ENCODE results near the gene SLC35G4.
"Not testable (repeated sequence)": the region's sequence is repeated elsewhere in the genome, so short reads cannot be mapped to it uniquely, and the experiment has no call there.

- TF ChIP-seq POLR2AphosphoS5 (IDR thresholded peaks at IDR 0.05; ENCODE audit: insufficient read depth in 1 of 2, low read depth in 1 of 2); POLR2A (IDR thresholded peaks at IDR 0.05): not testable (repeated sequence)
- TF ChIP-seq, protein P1, sequence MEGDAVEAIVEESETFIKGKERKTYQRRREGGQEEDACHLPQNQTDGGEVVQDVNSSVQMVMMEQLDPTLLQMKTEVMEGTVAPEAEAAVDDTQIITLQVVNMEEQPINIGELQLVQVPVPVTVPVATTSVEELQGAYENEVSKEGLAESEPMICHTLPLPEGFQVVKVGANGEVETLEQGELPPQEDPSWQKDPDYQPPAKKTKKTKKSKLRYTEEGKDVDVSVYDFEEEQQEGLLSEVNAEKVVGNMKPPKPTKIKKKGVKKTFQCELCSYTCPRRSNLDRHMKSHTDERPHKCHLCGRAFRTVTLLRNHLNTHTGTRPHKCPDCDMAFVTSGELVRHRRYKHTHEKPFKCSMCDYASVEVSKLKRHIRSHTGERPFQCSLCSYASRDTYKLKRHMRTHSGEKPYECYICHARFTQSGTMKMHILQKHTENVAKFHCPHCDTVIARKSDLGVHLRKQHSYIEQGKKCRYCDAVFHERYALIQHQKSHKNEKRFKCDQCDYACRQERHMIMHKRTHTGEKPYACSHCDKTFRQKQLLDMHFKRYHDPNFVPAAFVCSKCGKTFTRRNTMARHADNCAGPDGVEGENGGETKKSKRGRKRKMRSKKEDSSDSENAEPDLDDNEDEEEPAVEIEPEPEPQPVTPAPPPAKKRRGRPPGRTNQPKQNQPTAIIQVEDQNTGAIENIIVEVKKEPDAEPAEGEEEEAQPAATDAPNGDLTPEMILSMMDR (IDR thresholded peaks at IDR 0.05), result not testable (repeated sequence)
Observed at GRCh38 chr18:11614042-11614441, 4.6 kb downstream of the SLC35G4 start.
